ENCODE data around the gene CHAC2.
"Not testable (repeated sequence)": the region's sequence is repeated elsewhere in the genome, so short reads cannot be mapped to it uniquely, and the experiment has no call there.

The CHAC2 gene

GRCh38 chr2:53778536-53779162, 11.0 kb downstream of the CHAC2 start:
- DNase-seq (ENCODE audit: low read depth, low spot score), result no peak

GRCh38 chr2:53780056-53780455, 12.5 kb downstream of the CHAC2 start:
- no peak for DNase-seq (ENCODE audit: low read depth, low spot score)

GRCh38 chr2:53782676-53783075, 15.1 kb downstream of the CHAC2 start:
- no peak for DNase-seq (ENCODE audit: low read depth, low spot score)

GRCh38 chr2:53784436-53784835, 16.8 kb downstream of the CHAC2 start:
- DNase-seq (ENCODE audit: low read depth, low spot score), result no peak

- DNase-seq (ENCODE audit: low read depth, low spot score), result no peak
Observed at GRCh38 chr2:53785366-53785765, 17.8 kb downstream of the CHAC2 start.

- DNase-seq (ENCODE audit: low read depth, low spot score), result no peak
Observed at GRCh38 chr2:53786352-53786704, 18.7 kb downstream of the CHAC2 start.

GRCh38 chr2:53786705-53787613, 19.4 kb downstream of the CHAC2 start, which contains the start of the genes ASB3 and ERLEC1:
Gene ASB3 (minus strand): TSS chr2:53786953. CDS start chr2:53765572, 21,381 bp downstream.
Gene ERLEC1 (plus strand): TSS chr2:53787044. CDS start chr2:53787211, 167 bp downstream.
- DNase-seq (ENCODE audit: low read depth, low spot score), result peak; percentile 57

GRCh38 chr2:53787614-53788289, 20.1 kb downstream of the CHAC2 start:
- DNase-seq (ENCODE audit: low read depth, low spot score), result no peak

- DNase-seq (ENCODE audit: low read depth, low spot score), result no peak
Observed at GRCh38 chr2:53793261-53793660, 25.7 kb downstream of the CHAC2 start.

GRCh38 chr2:53793821-53794220, 26.2 kb downstream of the CHAC2 start:
- DNase-seq (ENCODE audit: low read depth, low spot score), result no peak

- no peak for DNase-seq (ENCODE audit: low read depth, low spot score)
Observed at GRCh38 chr2:53801547-53801946, 33.9 kb downstream of the CHAC2 start.

- no peak for DNase-seq (ENCODE audit: low read depth, low spot score)
Observed at GRCh38 chr2:53802617-53803151, 35.1 kb downstream of the CHAC2 start.

GRCh38 chr2:53811601-53812000, 44.0 kb downstream of the CHAC2 start:
- no peak for DNase-seq (ENCODE audit: low read depth, low spot score)

GRCh38 chr2:53813151-53813550, 45.5 kb downstream of the CHAC2 start:
- no peak for DNase-seq (ENCODE audit: low read depth, low spot score)

GRCh38 chr2:53818854-53819435, 51.3 kb downstream of the CHAC2 start:
- no peak for DNase-seq (ENCODE audit: low read depth, low spot score)

GRCh38 chr2:53819634-53820033, 52.0 kb downstream of the CHAC2 start:
- no peak for DNase-seq (ENCODE audit: low read depth, low spot score)

- DNase-seq (ENCODE audit: low read depth, low spot score), result no peak
Observed at GRCh38 chr2:53820048-53820447, 52.4 kb downstream of the CHAC2 start.

- DNase-seq (ENCODE audit: low read depth, low spot score), result no peak
Observed at GRCh38 chr2:53820711-53821110, 53.1 kb downstream of the CHAC2 start.

- DNase-seq (ENCODE audit: low read depth, low spot score), result no peak
Observed at GRCh38 chr2:53821810-53822209, 54.2 kb downstream of the CHAC2 start.

- not testable (repeated sequence) for DNase-seq (ENCODE audit: low read depth, low spot score)
Observed at GRCh38 chr2:53823639-53824038, 56.0 kb downstream of the CHAC2 start.
